Body of pancreas (tissue), 4 donors: ENCODE measurements around the gene CPA3. TPM values are rescaled to one million over a fixed set of nuclear protein-coding genes. Genes with fewer than 3 reads are reported as not detected.

Experiments used
- ATAC-seq: fragments of 150-250 bp; one replicate; pipeline ENCODE4 v1.9.1; 2016
- DNase-seq, 4 donors: peaks; one replicate each; pipeline ENCODE4 v3.0.0-alpha.2; 2019
- H3K27ac ChIP-seq, 4 donors: fragments of 200-600 bp; sonication (generic); 1 replicate in 3 of 4; 2 replicates in 1 of 4; pipeline versions ENCODE4 v1.5.1 to v1.6.1; 2016 to 2019; ENCODE audit warnings: mild to moderate bottlenecking in 1 of 4, mixed read lengths in 1 of 4, moderate library complexity in 1 of 4
- H3K27me3 ChIP-seq, 2 donors: fragments of 200-600 bp; sonication (generic); one replicate each; pipeline ENCODE4 v1.6.0; 2016; ENCODE audit warnings: mild to moderate bottlenecking in 1 of 2
- H3K36me3 ChIP-seq, 2 donors: fragments of 200-600 bp; sonication (generic); replicated peaks in 1 of 2; 2 replicates each; pipeline ENCODE4 v1.5.1; 2016; ENCODE audit warnings: low read depth in 2 of 2; ENCODE audit not compliant: insufficient read depth in 1 of 2
- H3K4me1 ChIP-seq: fragments of 200-600 bp; sonication (generic); one replicate; pipeline ENCODE4 v1.6.0; 2016
- H3K4me3 ChIP-seq, 2 donors: fragments of 200-600 bp; sonication (generic); 1 replicate in 1 of 2; 2 replicates in 1 of 2; pipeline ENCODE4 v1.5.1; 2016 to 2019
- H3K9me3 ChIP-seq, 3 donors: fragments of 200-600 bp; sonication (generic); 1 replicate in 2 of 3; 2 replicates in 1 of 3; pipeline ENCODE4 v1.5.1; 2016
- POLR2A ChIP-seq, 3 donors: fragments of 450-650 bp; IDR thresholded peaks; one replicate each; pipeline ENCODE4 v1.6.1; 2016; ENCODE audit warnings: antibody characterized with exemption in 3 of 3, mild to moderate bottlenecking in 2 of 3
- WGBS, 2 donors: methylation state at CpG; one replicate each; pipeline ENCODE4 v1.1.5; 2017; 5-methylcytosine and 5-hydroxymethylcytosine counted together
- intact Hi-C: fragments of 100-400 bp; cut with DNase I; formaldehyde crosslinking; loops from one replicate; pipeline ENCODE4 v1.15.1; 2023
- total RNA-seq, 2 donors: library from RNA; depleted of rRNA; stranded (reverse); fragments of >200 nt; gene quantifications; one replicate each; pipeline ENCODE4 v1.1.0, GENCODE V29; 2016
- TF ChIP-seq, protein P1 (sequence below), 7 experiments: fragments of 450-650 bp in 4 of 7; fragments of 200-600 bp in 3 of 7; sonication (generic) in 3 of 7; IDR thresholded peaks; one replicate each; pipeline ENCODE4 v1.5.1; 2016 to 2019; ENCODE audit warnings: antibody characterized with exemption in 7 of 7

The CPA3 gene
- total RNA-seq, 2 donors from 2014 or later = 4.9 to 5.7 TPM

DNA sequence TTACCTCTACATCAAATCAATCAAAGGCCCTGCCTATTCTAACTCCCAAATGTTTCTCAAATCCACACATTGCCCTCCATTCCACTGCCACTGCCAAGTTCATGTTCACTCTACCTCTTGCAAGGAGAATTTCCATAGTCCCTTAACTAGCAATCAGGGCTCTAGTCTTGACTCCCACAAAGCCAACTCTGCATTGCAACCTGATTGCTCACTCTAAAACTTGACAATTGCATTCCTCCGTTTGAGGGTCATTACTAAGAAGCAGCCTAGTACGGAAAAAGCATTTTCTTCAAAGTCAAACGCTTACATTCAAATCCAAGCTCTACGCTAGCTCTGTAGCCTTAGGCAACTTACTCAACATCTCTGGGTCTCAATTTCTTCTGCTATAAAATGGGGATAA is 1.2 kb downstream of the CPA3 start:
- TF ChIP-seq, protein P1, sequence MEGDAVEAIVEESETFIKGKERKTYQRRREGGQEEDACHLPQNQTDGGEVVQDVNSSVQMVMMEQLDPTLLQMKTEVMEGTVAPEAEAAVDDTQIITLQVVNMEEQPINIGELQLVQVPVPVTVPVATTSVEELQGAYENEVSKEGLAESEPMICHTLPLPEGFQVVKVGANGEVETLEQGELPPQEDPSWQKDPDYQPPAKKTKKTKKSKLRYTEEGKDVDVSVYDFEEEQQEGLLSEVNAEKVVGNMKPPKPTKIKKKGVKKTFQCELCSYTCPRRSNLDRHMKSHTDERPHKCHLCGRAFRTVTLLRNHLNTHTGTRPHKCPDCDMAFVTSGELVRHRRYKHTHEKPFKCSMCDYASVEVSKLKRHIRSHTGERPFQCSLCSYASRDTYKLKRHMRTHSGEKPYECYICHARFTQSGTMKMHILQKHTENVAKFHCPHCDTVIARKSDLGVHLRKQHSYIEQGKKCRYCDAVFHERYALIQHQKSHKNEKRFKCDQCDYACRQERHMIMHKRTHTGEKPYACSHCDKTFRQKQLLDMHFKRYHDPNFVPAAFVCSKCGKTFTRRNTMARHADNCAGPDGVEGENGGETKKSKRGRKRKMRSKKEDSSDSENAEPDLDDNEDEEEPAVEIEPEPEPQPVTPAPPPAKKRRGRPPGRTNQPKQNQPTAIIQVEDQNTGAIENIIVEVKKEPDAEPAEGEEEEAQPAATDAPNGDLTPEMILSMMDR (IDR thresholded peaks at IDR 0.05) = no peak
- no peak for TF ChIP-seq POLR2A (IDR thresholded peaks at IDR 0.05)
- no peaks in the 10 kb centered on the region for H3K9me3 ChIP-seq
- no peaks in the 10 kb centered on the region for H3K27me3 ChIP-seq
- H3K4me1 ChIP-seq = peaks cover 27% of the 10 kb centered on the region
- WGBS, 2 donors = 92 to 94% methylated on average over 4 of the region's 4 CpGs
- ATAC-seq = no peak
- no peak overlapping the region for H3K4me3 ChIP-seq
- no peak for DNase-seq
- intact Hi-C loops = loop anchor here (10.0 kb wide), 1 partner anchor 79 kb away; no protein-coding TSS in a partner anchor
- H3K27ac ChIP-seq = no peak overlapping the region
- H3K36me3 ChIP-seq = no peaks in the 10 kb centered on the region

DNA sequence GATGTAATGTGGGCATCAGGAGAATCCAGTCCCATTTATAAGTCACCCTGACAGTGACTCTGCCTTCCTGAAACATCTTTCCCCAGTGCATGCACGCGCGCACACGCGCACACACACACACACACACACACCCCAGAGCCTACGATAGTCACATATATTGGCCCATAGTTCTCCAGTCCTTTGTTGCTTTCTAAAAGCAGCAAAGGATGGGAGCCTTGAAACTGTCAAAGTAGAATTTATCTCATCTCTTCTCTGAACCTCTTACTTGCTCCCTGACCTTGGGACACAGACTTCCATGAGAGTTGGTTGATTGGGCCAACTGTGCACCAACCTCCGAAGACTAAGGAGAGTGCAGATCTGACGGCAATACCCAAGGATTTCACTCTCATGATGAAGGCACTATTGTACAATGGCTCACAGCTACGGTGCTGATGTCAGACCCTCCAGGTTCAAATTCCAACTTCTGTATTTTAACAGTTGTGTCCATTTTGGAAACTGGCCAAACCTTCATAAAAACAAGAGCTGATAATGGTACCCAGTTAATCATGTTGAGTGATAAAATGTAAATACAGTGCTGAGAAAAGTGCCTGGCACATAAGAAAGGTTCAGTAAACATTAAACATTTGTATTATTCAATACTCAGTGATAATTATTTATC is 8.3 kb downstream of the CPA3 start:
- H3K36me3 ChIP-seq = no peaks in the 10 kb centered on the region
- H3K4me3 ChIP-seq = no peak overlapping the region
- peaks cover 37% of the 10 kb centered on the region for H3K4me1 ChIP-seq
- DNase-seq (peak; percentile 59 to 85 (median 64)), ATAC-seq (peak; percentile 91)
- H3K27ac ChIP-seq = peak overlapping the region; percentile 55 to 78 (median 63)
- WGBS, 2 donors = 49 to 59% methylated on average over 9 of the region's 9 CpGs
- no peaks in the 10 kb centered on the region for H3K27me3 ChIP-seq
- no peaks in the 10 kb centered on the region for H3K9me3 ChIP-seq
- TF ChIP-seq POLR2A (IDR thresholded peaks at IDR 0.05) = no peak
- TF ChIP-seq, protein P1 (IDR thresholded peaks at IDR 0.05) = no peak
- intact Hi-C loops = no loop called here

DNA sequence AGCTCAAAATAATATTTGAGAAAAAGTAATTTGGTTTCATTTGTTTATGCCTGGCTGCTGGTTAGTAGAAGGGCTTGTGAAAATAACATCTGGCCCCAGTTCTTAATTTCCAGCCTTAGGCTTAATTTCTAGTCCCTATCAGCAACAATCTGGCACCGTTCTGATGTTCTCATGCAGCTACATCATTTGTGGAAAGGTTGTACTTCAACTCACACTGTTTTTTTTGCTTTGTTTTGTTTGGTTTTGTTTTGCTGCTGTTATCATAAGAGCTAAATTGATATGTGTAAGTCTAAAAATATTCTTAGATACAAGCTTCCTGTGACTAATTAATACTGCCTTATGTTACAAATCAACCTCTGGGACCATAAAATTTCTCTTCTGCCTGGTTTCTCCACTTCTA is 8.9 kb downstream of the CPA3 start:
- H3K4me3 ChIP-seq = no peak overlapping the region
- no peaks in the 10 kb centered on the region for H3K9me3 ChIP-seq
- peak in 2 of 4 donors; percentile 51 to 73 for DNase-seq
- TF ChIP-seq POLR2A (IDR thresholded peaks at IDR 0.05) = no peak
- TF ChIP-seq, protein P1 (IDR thresholded peaks at IDR 0.05) = no peak
- intact Hi-C loops = no loop called here
- peak overlapping the region; percentile 55 to 78 (median 63) for H3K27ac ChIP-seq
- H3K27me3 ChIP-seq = no peaks in the 10 kb centered on the region
- H3K36me3 ChIP-seq = no peaks in the 10 kb centered on the region
- peak; percentile 77 for ATAC-seq
- WGBS, 2 donors = 3 to 18% methylated on average over 1 of the region's 1 CpG
- H3K4me1 ChIP-seq = peaks cover 34% of the 10 kb centered on the region

DNA sequence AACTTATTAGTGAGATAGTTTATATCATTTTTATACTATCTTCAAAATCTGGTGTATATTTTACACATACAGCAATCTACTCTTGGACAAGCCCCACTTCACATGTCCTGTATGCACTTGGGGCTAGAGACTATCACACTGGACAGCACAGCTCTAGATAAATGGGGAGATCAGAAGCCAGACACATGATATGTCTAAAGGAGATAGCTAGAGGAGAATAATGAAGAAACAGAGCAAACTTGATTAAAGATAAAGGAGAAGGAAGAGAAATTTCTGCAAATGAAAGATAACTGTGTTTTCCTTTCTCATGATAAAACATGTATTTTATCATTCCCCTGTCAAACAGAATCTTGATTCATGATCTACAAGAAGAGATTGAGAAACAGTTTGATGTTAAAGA is 13.0 kb downstream of the CPA3 start:
- TF ChIP-seq, protein P1 (IDR thresholded peaks at IDR 0.05) = no peak
- TF ChIP-seq POLR2A (IDR thresholded peaks at IDR 0.05) = no peak
- Histone ChIP-seq H3K27ac (no peak overlapping the region), H3K4me3 (no peak overlapping the region), H3K4me1 (peaks cover 50% of the 10 kb centered on the region), H3K27me3 (no peaks in the 10 kb centered on the region), H3K9me3 (no peaks in the 10 kb centered on the region), H3K36me3 (no peaks in the 10 kb centered on the region)
- no peak for ATAC-seq
- no peak for DNase-seq
- intact Hi-C loops = no loop called here

DNA sequence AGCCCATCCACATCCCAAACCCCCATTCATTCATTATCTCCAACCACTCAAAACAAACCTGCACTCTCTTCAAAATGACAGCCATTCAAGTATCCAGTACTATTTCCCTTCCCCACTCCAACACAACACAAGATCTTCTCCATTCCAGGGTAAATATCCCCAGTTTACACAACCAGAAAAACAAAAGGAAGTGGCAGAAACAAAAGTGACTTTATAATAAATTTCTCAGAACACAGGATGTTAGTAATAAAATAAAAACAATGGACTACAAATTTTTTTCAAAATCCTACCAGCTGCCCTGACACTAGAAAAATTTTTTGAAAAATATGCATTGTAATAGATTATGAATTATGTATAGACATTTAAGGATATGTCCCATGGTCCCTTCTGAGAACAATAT is 14.2 kb downstream of the CPA3 start:
- Histone ChIP-seq H3K4me1 (peaks cover 45% of the 10 kb centered on the region), H3K27me3 (no peaks in the 10 kb centered on the region), H3K9me3 (no peaks in the 10 kb centered on the region), H3K27ac (no peak overlapping the region), H3K36me3 (no peaks in the 10 kb centered on the region), H3K4me3 (no peak overlapping the region)
- ATAC-seq (no peak), DNase-seq (no peak)
- TF ChIP-seq POLR2A (IDR thresholded peaks at IDR 0.05) = no peak
- TF ChIP-seq, protein P1 (IDR thresholded peaks at IDR 0.05) = no peak
- intact Hi-C loops = no loop called here
